GM19035 (cell line): Measurements from ENCODE around the gene TDG.

Experiments
- ATAC-seq: cut with Tn5 transposase; IDR thresholded peaks from one replicate; pipeline ENCODE4 v1.9.1; 2021; ENCODE audit not compliant: unreplicated experiment

TDG gene

GRCh38 chr12:103958621-103959020, 7.1 kb upstream of the TDG start:
- no peak for ATAC-seq

GRCh38 chr12:103960616-103961227, 5.0 kb upstream of the TDG start:
- no peak for ATAC-seq

- ATAC-seq, result no peak
These were observed 3.2 kb upstream of the TDG start for GRCh38 chr12:103962493-103962892.

- no peak for ATAC-seq
These were observed 867 bp upstream of the TDG start for GRCh38 chr12:103964805-103965204.

- ATAC-seq, result no peak
These were observed 450 bp upstream of the TDG start for GRCh38 chr12:103965255-103965589.

- ATAC-seq, result no peak
These were observed 1.1 kb downstream of the TDG start for GRCh38 chr12:103966736-103967135.

GRCh38 chr12:103969391-103969790, 3.7 kb downstream of the TDG start:
- no peak for ATAC-seq

- ATAC-seq, result no peak
These were observed 8.2 kb downstream of the TDG start for GRCh38 chr12:103973909-103974308.

GRCh38 chr12:103975368-103975767, 9.7 kb downstream of the TDG start:
- ATAC-seq, result no peak

- ATAC-seq, result no peak
These were observed 12.8 kb downstream of the TDG start for GRCh38 chr12:103978384-103978982.

- no peak for ATAC-seq
These were observed 21.2 kb downstream of the TDG start for GRCh38 chr12:103986829-103987228.

GRCh38 chr12:103994235-103994634, 28.6 kb downstream of the TDG start:
- ATAC-seq, result no peak

- ATAC-seq, result no peak
These were observed 30.9 kb downstream of the TDG start for GRCh38 chr12:103996595-103996994.

- no peak for ATAC-seq
These were observed 31.7 kb downstream of the TDG start for GRCh38 chr12:103997286-103997900.

- no peak for ATAC-seq
These were observed 33.3 kb downstream of the TDG start for GRCh38 chr12:103998976-103999375.

GRCh38 chr12:104000807-104001434, 35.2 kb downstream of the TDG start:
- ATAC-seq, result no peak

- no peak for ATAC-seq
These were observed 37.0 kb downstream of the TDG start for GRCh38 chr12:104002686-104003085.

- no peak for ATAC-seq
These were observed 37.9 kb downstream of the TDG start for GRCh38 chr12:104003596-104003995.

- ATAC-seq, result no peak
These were observed 41.3 kb downstream of the TDG start for GRCh38 chr12:104006929-104007328.

- ATAC-seq, result no peak
These were observed 44.4 kb downstream of the TDG start for GRCh38 chr12:104010121-104010520.

- no peak for ATAC-seq
These were observed 45.0 kb downstream of the TDG start for GRCh38 chr12:104010606-104011169.

- ATAC-seq, result no peak
These were observed 45.6 kb downstream of the TDG start for GRCh38 chr12:104011253-104011652.
